ENCODE measurements around the gene NDUFA13.

NDUFA13 gene

GRCh38 chr19:19543640-19544039 lies 27.6 kb downstream of the NDUFA13 start:
- DNase-seq (ENCODE audit: extremely low read depth, low read depth), result no peak
- TF ChIP-seq CTCF (IDR thresholded peaks at IDR 0.05; ENCODE audit: low read depth, low read length), result no peak

DNA sequence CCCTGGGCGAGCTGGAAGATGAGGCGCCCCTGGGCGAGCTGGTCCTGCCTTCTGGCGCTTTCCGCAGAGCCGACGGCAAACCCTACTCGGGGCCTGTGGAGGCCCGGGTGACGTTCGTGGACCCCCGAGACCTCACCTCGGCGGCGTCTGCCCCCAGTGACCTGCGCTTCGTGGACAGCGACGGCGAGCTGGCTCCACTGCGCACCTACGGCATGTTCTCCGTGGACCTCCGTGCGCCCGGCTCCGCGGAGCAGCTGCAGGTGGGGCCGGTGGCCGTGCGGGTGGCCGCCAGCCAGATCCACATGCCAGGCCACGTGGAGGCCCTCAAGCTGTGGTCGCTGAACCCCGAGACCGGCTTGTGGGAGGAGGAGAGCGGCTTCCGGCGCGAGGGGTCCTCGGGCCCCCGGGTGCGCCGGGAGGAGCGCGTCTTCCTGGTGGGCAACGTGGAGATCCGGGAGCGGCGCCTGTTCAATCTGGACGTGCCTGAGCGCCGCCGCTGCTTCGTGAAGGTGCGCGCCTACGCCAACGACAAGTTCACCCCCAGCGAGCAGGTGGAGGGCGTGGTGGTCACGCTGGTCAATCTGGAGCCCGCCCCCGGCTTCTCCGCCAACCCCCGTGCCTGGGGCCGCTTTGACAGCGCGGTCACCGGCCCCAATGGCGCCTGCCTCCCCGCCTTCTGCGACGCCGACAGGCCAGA lies 28.4 kb downstream of the NDUFA13 start:
- no peak for TF ChIP-seq CTCF (IDR thresholded peaks at IDR 0.05; ENCODE audit: low read depth, low read length)
- no peak for DNase-seq (ENCODE audit: extremely low read depth, low read depth)

DNA sequence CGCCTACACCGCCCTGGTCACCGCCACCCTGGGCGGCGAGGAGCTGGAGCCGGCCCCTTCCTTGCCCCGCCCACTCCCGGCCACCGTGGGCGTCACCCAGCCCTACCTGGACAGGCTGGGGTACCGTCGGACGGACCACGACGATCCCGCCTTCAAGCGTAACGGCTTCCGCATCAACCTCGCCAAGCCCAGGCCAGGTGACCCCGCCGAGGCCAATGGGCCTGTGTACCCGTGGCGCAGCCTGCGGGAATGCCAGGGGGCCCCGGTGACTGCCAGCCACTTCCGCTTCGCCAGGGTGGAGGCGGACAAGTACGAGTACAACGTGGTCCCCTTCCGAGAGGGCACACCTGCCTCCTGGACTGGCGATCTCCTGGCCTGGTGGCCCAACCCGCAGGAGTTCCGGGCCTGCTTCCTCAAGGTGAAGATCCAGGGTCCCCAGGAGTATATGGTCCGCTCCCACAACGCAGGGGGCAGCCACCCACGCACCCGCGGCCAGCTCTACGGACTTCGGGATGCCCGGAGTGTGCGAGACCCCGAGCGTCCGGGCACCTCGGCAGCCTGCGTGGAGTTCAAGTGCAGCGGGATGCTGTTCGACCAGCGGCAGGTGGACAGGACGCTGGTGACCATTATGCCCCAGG lies 29.0 kb downstream of the NDUFA13 start:
- TF ChIP-seq CTCF (IDR thresholded peaks at IDR 0.05; ENCODE audit: low read depth, low read length), result no peak
- DNase-seq (ENCODE audit: extremely low read depth, low read depth), result no peak

DNA sequence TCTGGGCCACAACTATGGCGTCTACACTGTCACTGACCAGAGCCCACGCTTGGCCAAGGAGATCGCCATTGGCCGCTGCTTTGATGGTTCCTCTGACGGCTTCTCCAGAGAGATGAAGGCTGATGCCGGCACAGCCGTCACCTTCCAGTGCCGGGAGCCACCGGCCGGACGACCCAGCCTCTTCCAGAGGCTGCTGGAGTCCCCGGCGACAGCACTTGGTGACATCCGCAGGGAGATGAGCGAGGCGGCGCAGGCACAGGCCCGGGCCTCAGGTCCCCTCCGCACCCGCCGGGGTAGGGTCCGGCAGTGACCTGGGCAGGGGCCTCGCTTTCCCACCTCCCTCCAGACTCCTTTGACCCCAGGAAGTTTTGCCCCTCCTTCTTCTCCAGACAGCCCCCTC lies 29.7 kb downstream of the NDUFA13 start:
- no peak for DNase-seq (ENCODE audit: extremely low read depth, low read depth)
- no peak for TF ChIP-seq CTCF (IDR thresholded peaks at IDR 0.05; ENCODE audit: low read depth, low read length)

GRCh38 chr19:19546751-19547162 lies 30.7 kb downstream of the NDUFA13 start:
- DNase-seq (ENCODE audit: extremely low read depth, low read depth), result no peak
- TF ChIP-seq CTCF (IDR thresholded peaks at IDR 0.05; ENCODE audit: low read depth, low read length), result no peak

- no peak for TF ChIP-seq CTCF (IDR thresholded peaks at IDR 0.05; ENCODE audit: low read depth, low read length)
- DNase-seq (ENCODE audit: extremely low read depth, low read depth), result no peak
These were observed 31.8 kb downstream of the NDUFA13 start for GRCh38 chr19:19547674-19548336.
